HepG2 (cell line): ENCODE results near the gene ABHD2. TPM values are rescaled to one million over a fixed set of nuclear protein-coding genes. Genes with fewer than 3 reads are reported as not detected.

ENCODE experiments used
- ATF7 ChIP-seq, 2 experiments: fragments of 450-650 bp in 1 of 2; sonication (generic) in 1 of 2; formaldehyde crosslinking in 1 of 2; IDR thresholded peaks; 2 replicates each; pipeline versions ENCODE4 v1.4.0 to v1.6.1; 2016 to 2020; ENCODE audit warnings: antibody characterized with exemption in 1 of 2, mild to moderate bottlenecking in 1 of 2, missing genetic modification reagents in 1 of 2
- EHMT2 ChIP-seq: fragments of 200-600 bp; sonication (generic); IDR thresholded peaks from 2 replicates; pipeline ENCODE4 v1.7.0; 2017; ENCODE audit warnings: antibody characterized with exemption, low read depth, low read length, borderline replicate concordance
- ETV5 ChIP-seq: IDR thresholded peaks from 2 replicates; pipeline ENCODE4 v1.6.1; 2018; ENCODE audit warnings: missing biosample characterization, missing genetic modification reagents, inconsistent platforms, borderline replicate concordance
- FOXK1 ChIP-seq: sonication (generic); formaldehyde crosslinking; IDR thresholded peaks from 2 replicates; pipeline ENCODE4 v1.4.0; 2020; ENCODE audit warnings: low read depth, missing genetic modification reagents, borderline replicate concordance
- GATA4 ChIP-seq: sonication (generic); IDR thresholded peaks from 2 replicates; pipeline ENCODE4 v1.6.1; 2016; ENCODE audit warnings: antibody characterized with exemption, low read depth, borderline replicate concordance
- HMG20A ChIP-seq: IDR thresholded peaks from 2 replicates; pipeline ENCODE4 v1.6.1; 2016; ENCODE audit warnings: borderline replicate concordance
- HMG20B ChIP-seq: conservative IDR thresholded peaks from 2 replicates; pipeline ENCODE4 v1.6.1; 2016; ENCODE audit warnings: missing genetic modification reagents, missing compliant biosample characterization
- KDM5A ChIP-seq: fragments of 200-600 bp; sonication (generic); IDR thresholded peaks from 2 replicates; pipeline ENCODE4 v1.7.0; 2018; ENCODE audit warnings: antibody characterized with exemption, mild to moderate bottlenecking, low read length, borderline replicate concordance
- NBN ChIP-seq: fragments of 450-650 bp; conservative IDR thresholded peaks from 2 replicates; pipeline ENCODE4 v1.6.1; 2017
- ONECUT2 ChIP-seq: sonication (generic); formaldehyde crosslinking; IDR thresholded peaks from 2 replicates; pipeline ENCODE4 v1.4.0; 2020; ENCODE audit warnings: missing genetic modification reagents
- RFX5 ChIP-seq: IDR thresholded peaks from 2 replicates; pipeline ENCODE4 v1.6.1; 2011; ENCODE audit warnings: low read depth, low read length, improper control_type of control experiment
- SCMH1 ChIP-seq: sonication (generic); formaldehyde crosslinking; IDR thresholded peaks from 2 replicates; pipeline ENCODE4 v1.9.0; 2021; ENCODE audit warnings: missing genetic modification reagents, mild to moderate bottlenecking, borderline replicate concordance
- SRF ChIP-seq: IDR thresholded peaks from 2 replicates; pipeline ENCODE4 v1.6.1; 2011; ENCODE audit warnings: mild to moderate bottlenecking, low read depth, low read length, moderate library complexity
- SSRP1 ChIP-seq: IDR thresholded peaks from 2 replicates; pipeline ENCODE4 v1.6.1; 2016; ENCODE audit warnings: control low read depth
- TP53 ChIP-seq: sonication (generic); formaldehyde crosslinking; conservative IDR thresholded peaks from 2 replicates; pipeline ENCODE4 v1.4.0; 2020; ENCODE audit warnings: missing genetic modification reagents
- ZNF343 ChIP-seq: sonication (generic); formaldehyde crosslinking; IDR thresholded peaks from 2 replicates; pipeline ENCODE4 v1.4.0; 2020; ENCODE audit warnings: mild to moderate bottlenecking, missing genetic modification reagents
- ZNF530 ChIP-seq: sonication (generic); formaldehyde crosslinking; IDR thresholded peaks from 2 replicates; pipeline ENCODE4 v1.5.0; 2020; ENCODE audit warnings: low read depth, mild to moderate bottlenecking, missing genetic modification reagents
- ZNF619 ChIP-seq: sonication (generic); formaldehyde crosslinking; IDR thresholded peaks from 2 replicates; pipeline ENCODE4 v1.4.0; 2020; ENCODE audit warnings: mild to moderate bottlenecking, missing genetic modification reagents
- ZNF644 ChIP-seq: IDR thresholded peaks from 2 replicates; pipeline ENCODE4 v1.6.1; 2016; ENCODE audit warnings: low read depth
- ZNF652 ChIP-seq: IDR thresholded peaks from 2 replicates; pipeline ENCODE4 v1.6.1; 2016; ENCODE audit warnings: low read depth, borderline replicate concordance
- ZNF749 ChIP-seq: sonication (generic); formaldehyde crosslinking; IDR thresholded peaks from 2 replicates; pipeline ENCODE4 v1.8.0; 2022; ENCODE audit warnings: mild to moderate bottlenecking, missing genetic modification reagents, moderate library complexity, borderline replicate concordance
- ZSCAN12 ChIP-seq: sonication (generic); formaldehyde crosslinking; IDR thresholded peaks from 2 replicates; pipeline ENCODE4 v1.9.0; 2021; ENCODE audit warnings: mild to moderate bottlenecking, missing genetic modification reagents
- ZSCAN21 ChIP-seq: sonication (generic); formaldehyde crosslinking; IDR thresholded peaks from 2 replicates; pipeline ENCODE4 v1.8.0; 2022; ENCODE audit warnings: mild to moderate bottlenecking, missing genetic modification reagents, moderate library complexity, borderline replicate concordance
- polyA plus RNA-seq, 8 experiments: library from polyadenylated mRNA; depleted of rRNA in 3 of 8; stranded (reverse) in 7 of 8; unstranded in 1 of 8; fragments of >200 nt; fragmentation: Illumina TruSeq in 4 of 8; extraction: Trizol in 4 of 8; gene quantifications; 2 replicates each; pipeline versions ENCODE4 v1.2.1 to v1.2.3, GENCODE V29; 2011 to 2016; ENCODE audit warnings: low read depth in 4 of 8, missing spikeins in 1 of 8, mixed read lengths in 1 of 8; ENCODE audit not compliant: insufficient read depth in 1 of 8
- total RNA-seq, 5 experiments: library from RNA; depleted of rRNA; stranded (reverse); fragments of >200 nt; fragmentation: Illumina TruSeq; extraction: Trizol; gene quantifications; 2 replicates each; pipeline ENCODE4 v1.2.3, GENCODE V29; 2016; ENCODE audit warnings: low read depth in 1 of 5
- TF ChIP-seq, protein P1 (sequence below): sonication (generic); formaldehyde crosslinking; IDR thresholded peaks from 2 replicates; pipeline ENCODE4 v1.4.0; 2020; ENCODE audit warnings: low read depth, mild to moderate bottlenecking, missing genetic modification reagents
- TF ChIP-seq, protein P2 (sequence below): IDR thresholded peaks from 2 replicates; pipeline ENCODE4 v1.6.1; 2018; ENCODE audit warnings: missing genetic modification reagents, mild to moderate bottlenecking, missing compliant biosample characterization
- TF ChIP-seq, protein P3 (sequence below): sonication (generic); formaldehyde crosslinking; IDR thresholded peaks from 2 replicates; pipeline ENCODE4 v1.4.0; 2020; ENCODE audit warnings: mild to moderate bottlenecking, missing genetic modification reagents
- TF ChIP-seq, protein P4 (sequence below): sonication (generic); formaldehyde crosslinking; conservative IDR thresholded peaks from 2 replicates; pipeline ENCODE4 v1.4.0; 2020; ENCODE audit warnings: missing genetic modification reagents

ABHD2 gene
- total and polyA plus RNA-seq, 2 of the 13 experiments (the other 11 are each of a cell fraction or from before 2014, with no cell fraction given), result 14.8 to 22.4 TPM

DNA sequence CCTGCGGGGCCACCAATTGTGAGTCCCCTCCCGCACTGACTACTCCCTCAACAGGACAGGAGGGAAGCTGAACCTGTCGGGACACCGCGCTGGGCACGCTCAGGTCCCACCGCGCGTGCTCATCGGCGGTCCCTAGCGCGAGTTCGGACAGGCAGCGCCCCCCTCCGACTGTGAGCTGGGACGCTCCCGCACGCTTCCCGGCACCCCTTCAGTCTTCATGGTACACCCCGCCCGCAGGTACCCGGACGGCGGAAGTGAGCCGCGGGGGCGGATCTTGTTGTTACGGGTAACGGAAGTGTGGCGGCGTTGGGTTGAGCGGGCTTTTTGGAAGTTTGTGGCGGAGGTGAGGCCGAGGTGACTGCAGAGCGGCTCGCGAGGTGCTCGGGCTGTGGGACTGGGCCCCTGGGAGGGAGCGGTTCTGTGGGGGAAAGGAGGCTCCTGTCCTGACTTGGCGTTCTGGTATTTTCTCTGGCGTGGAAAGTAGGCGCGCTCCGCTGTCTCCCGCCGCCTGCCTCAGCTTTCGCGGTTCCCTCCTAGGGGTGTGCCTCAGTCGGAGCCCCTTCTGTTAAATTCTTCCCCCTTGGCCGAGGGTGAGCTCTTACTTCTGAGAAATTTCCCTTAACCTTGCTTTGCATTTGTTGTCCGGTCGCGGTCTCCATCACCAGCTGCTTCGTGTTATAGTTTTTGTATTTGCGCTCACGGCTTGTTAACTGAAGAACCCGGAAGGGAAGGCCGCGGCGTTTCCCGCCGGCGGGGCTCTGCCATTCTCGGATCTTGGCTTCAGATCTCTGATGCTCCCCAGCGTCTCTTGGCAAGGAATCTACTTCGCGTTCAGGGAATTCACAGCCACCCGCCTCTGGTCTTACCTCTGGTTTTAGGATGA, 155.7 kb downstream of the ABHD2 start, which contains the start of gene FANCI (continued):
- TF ChIP-seq ZNF749 (peak; percentile 34; the same call in 1 of the 2 replicates), KDM5A (peak; percentile 86), TP53 (CRISPR knock-in tag) (no peak), ATF7 (IDR thresholded peaks at IDR 0.05) (0 out of 2 replicates have a peak, but pooled peaks have one; percentile 8), ATF7 (CRISPR knock-in tag; IDR thresholded peaks at IDR 0.05) (no peak), ZNF652 (CRISPR knock-in tag) (no peak), SSRP1 (CRISPR knock-in tag) (no peak), SRF (no peak), NBN (no peak), ZNF619 (CRISPR knock-in tag) (0 out of 2 replicates have a peak, but pooled peaks have one; percentile 22), RFX5 (no peak; the same call in 1 of the 2 replicates), ETV5 (CRISPR knock-in tag) (peak; percentile 72), ZSCAN12 (CRISPR knock-in tag) (0 out of 2 replicates have a peak, but pooled peaks have one; percentile 22), GATA4 (no peak), ONECUT2 (CRISPR knock-in tag) (no peak), EHMT2 (no peak), ZNF644 (no peak), FOXK1 (CRISPR knock-in tag) (peak; percentile 80; the same call in 1 of the 2 replicates), HMG20A (CRISPR knock-in tag) (no peak), ZNF343 (CRISPR knock-in tag) (0 out of 2 replicates have a peak, but pooled peaks have one; percentile 39), ZSCAN21 (CRISPR knock-in tag) (peak; percentile 80), ZNF530 (CRISPR knock-in tag) (no peak), SCMH1 (CRISPR knock-in tag) (no peak), HMG20B (CRISPR knock-in tag) (no peak)
- TF ChIP-seq, protein P1, sequence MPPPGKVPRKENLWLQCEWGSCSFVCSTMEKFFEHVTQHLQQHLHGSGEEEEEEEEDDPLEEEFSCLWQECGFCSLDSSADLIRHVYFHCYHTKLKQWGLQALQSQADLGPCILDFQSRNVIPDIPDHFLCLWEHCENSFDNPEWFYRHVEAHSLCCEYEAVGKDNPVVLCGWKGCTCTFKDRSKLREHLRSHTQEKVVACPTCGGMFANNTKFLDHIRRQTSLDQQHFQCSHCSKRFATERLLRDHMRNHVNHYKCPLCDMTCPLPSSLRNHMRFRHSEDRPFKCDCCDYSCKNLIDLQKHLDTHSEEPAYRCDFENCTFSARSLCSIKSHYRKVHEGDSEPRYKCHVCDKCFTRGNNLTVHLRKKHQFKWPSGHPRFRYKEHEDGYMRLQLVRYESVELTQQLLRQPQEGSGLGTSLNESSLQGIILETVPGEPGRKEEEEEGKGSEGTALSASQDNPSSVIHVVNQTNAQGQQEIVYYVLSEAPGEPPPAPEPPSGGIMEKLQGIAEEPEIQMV (CRISPR knock-in tag), result peak; percentile 43; the same call in 1 of the 2 replicates
- TF ChIP-seq, protein P2, sequence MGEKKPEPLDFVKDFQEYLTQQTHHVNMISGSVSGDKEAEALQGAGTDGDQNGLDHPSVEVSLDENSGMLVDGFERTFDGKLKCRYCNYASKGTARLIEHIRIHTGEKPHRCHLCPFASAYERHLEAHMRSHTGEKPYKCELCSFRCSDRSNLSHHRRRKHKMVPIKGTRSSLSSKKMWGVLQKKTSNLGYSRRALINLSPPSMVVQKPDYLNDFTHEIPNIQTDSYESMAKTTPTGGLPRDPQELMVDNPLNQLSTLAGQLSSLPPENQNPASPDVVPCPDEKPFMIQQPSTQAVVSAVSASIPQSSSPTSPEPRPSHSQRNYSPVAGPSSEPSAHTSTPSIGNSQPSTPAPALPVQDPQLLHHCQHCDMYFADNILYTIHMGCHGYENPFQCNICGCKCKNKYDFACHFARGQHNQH, result peak; percentile 86
- TF ChIP-seq, protein P3, sequence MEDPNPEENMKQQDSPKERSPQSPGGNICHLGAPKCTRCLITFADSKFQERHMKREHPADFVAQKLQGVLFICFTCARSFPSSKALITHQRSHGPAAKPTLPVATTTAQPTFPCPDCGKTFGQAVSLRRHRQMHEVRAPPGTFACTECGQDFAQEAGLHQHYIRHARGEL (CRISPR knock-in tag), result no peak
- TF ChIP-seq, protein P4, sequence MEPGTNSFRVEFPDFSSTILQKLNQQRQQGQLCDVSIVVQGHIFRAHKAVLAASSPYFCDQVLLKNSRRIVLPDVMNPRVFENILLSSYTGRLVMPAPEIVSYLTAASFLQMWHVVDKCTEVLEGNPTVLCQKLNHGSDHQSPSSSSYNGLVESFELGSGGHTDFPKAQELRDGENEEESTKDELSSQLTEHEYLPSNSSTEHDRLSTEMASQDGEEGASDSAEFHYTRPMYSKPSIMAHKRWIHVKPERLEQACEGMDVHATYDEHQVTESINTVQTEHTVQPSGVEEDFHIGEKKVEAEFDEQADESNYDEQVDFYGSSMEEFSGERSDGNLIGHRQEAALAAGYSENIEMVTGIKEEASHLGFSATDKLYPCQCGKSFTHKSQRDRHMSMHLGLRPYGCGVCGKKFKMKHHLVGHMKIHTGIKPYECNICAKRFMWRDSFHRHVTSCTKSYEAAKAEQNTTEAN (CRISPR knock-in tag), result peak; percentile 53; the same call in 1 of the 2 replicates
